ENCODE data around the gene RIMS3.

Gene RIMS3

GRCh38 chr1:40665335-40666171, at the start of gene RIMS3:
RIMS3 (minus strand) TSS chr1:40665682; CDS start chr1:40641925, 23,757 bp downstream.
- peak; percentile 10; the same call in 1 of the 2 replicates for TF ChIP-seq CTCF (IDR thresholded peaks at IDR 0.05; ENCODE audit: borderline replicate concordance, insufficient read depth, low read depth, low read length)
- H3K4me3 ChIP-seq (ENCODE audit: low read depth, low read length): peak within 1 kb of the TSS; percentile 52

GRCh38 chr1:40712997-40713396, 47.5 kb upstream of the RIMS3 start:
- no peak for TF ChIP-seq CTCF (IDR thresholded peaks at IDR 0.05; ENCODE audit: borderline replicate concordance, insufficient read depth, low read depth, low read length)

GRCh38 chr1:40712405-40712944, 47.0 kb upstream of the RIMS3 start:
- no peak for TF ChIP-seq CTCF (IDR thresholded peaks at IDR 0.05; ENCODE audit: borderline replicate concordance, insufficient read depth, low read depth, low read length)
- H3K4me3 ChIP-seq (ENCODE audit: low read depth, low read length): peak overlapping the region; percentile 16

More at GRCh38 chr1:40712997-40713396, 47.5 kb upstream of the RIMS3 start:
- no peak overlapping the region for H3K4me3 ChIP-seq (ENCODE audit: low read depth, low read length)

DNA sequence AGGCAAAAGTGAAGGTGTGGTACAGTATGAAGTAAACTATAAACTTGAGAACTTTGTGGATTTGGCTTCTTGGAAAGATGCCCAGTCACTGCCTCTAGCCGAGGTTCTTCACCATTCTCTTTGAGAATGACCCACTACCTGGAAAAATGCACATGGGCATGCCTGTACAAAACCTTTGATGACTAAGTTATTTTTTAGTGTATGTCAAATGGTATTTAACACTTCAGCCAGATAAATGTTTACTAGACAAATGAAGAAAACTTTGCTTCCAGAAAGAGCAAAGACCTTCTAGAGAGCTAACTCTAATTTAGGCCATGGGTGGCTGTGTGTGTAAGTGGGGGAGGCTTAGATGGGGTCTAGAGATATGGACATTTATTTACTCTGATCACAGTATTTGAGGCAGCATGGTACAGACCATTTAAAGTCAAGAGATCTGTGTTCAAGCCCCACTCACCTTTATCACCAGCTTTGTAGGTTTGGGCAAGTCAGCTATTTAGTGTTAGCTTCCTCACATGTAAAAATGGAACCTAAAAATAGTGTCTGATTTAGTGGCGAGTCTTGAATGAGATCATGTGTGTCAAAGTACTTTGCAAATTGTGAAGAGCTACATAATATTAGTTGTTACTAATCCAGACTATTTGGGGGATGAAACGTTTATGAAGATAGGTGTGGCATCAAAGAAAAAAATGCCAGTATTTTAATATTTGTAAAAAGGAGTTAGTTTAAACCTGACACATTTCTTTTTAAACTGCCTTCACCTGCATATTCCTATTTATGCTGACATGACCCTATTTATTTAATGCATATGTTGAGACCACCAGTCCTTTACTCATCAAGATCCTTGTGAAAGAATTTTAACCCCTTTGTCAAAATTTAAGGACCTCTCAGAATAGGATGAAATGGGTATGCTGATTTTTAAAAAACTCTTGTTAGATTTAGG, 46.3 kb upstream of the RIMS3 start:
- TF ChIP-seq CTCF (IDR thresholded peaks at IDR 0.05; ENCODE audit: borderline replicate concordance, insufficient read depth, low read depth, low read length): no peak
- H3K4me3 ChIP-seq (ENCODE audit: low read depth, low read length): peak overlapping the region; percentile 21

- peak overlapping the region; percentile 70 for H3K4me3 ChIP-seq (ENCODE audit: low read depth, low read length)
- TF ChIP-seq CTCF (IDR thresholded peaks at IDR 0.05; ENCODE audit: borderline replicate concordance, insufficient read depth, low read depth, low read length): no peak
These were observed 45.3 kb upstream of the RIMS3 start for GRCh38 chr1:40710581-40711315.

DNA sequence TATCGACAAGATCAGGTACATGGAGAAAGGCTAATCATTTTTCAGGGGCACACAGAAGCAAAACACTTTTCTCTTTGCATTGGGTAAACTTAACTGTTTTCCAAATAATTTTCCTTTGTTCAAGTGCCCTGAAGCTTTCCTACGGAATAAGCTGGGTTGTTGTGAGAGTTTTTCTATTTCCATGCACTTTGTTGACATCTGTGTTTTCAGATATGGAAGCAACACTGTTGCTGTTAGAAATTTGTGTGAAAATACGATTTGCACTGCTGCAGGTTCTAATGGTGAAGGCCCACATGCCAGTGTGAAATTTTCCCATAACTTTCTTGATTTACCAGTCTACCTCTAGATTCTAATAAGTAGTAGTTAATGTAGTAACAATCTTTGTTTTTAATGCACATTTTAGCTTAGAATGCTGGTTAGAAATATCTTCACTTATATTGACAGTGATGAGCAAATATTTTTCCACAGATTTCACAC, 44.4 kb upstream of the RIMS3 start:
- H3K4me3 ChIP-seq (ENCODE audit: low read depth, low read length): peak overlapping the region; percentile 70
- TF ChIP-seq CTCF (IDR thresholded peaks at IDR 0.05; ENCODE audit: borderline replicate concordance, insufficient read depth, low read depth, low read length): no peak

All from GM12875 (cell line).